Islet precursor cell (in vitro differentiated cells): ENCODE measurements around the gene OR4D10.
"Not testable (repeated sequence)": the region's sequence is repeated elsewhere in the genome, so short reads cannot be mapped to it uniquely, and the experiment has no call there.

Experiments used
- DNase-seq: peaks from one replicate; pipeline ENCODE4 v3.0.0-alpha.2; 2018

OR4D10 gene

DNA sequence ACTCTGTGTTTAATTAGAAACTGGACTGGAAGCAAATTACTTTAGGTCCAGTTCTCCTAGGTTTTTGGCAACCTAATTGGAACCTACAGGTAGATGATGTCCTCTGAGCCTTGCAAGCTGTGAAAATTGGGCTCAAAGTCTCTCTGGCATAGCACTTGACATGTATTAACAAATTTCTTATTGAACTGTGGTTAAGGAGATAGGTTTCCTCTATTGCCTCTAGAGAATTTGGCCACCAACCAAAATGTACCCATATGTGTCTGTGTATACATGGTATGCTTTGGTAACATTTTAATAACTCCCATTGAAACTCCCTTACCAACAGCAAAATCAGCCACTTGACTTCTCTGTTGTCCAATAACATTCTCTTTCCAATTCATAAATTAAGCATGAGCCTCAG lies at the start of gene OR4D10:
Gene OR4D10 (plus strand): TSS at position 301 of the 400 bp plus-strand sequence. CDS start 4,115 bp downstream, outside the sequence.
- no peak for DNase-seq

DNA sequence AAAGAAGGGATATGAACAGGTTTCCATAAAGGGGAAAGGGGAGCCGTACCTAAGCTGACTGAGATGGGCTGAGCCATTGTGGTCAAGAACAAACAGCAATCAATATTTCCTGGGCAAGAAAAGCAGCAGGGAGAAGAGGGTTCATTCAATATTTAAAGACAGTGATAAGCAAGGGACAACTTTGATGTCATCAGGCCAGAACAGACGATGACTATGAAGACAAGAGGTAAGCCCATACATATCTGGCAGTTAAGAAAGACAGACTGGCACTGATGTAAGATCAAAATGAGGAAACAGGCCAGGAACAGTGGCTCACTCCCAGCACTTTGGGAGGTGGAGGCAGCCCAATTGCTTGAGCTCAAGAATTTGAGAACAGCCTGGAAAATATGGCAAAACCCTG lies 49.3 kb upstream of the OR4D10 start:
- DNase-seq: no peak

DNA sequence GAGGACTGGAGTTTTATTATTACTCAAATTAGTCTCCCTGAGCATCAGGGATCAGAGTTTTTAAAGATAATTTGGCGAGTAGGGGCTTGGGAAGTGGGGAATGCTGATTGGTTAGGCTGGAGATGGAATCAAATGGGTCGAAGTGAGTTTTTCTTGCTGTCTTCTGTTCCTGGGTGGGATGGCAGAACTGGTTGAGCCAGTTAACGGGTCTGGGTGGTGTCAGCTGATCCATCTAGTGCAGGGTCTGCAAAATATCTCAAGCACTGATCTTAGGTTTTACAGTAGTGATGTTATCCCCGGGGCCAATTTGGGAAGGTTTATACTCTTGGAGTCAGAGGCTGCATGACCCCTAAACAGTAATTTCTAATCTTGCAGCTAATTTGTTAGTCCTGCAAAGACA lies 48.0 kb upstream of the OR4D10 start:
- DNase-seq: peak; percentile 82

DNA sequence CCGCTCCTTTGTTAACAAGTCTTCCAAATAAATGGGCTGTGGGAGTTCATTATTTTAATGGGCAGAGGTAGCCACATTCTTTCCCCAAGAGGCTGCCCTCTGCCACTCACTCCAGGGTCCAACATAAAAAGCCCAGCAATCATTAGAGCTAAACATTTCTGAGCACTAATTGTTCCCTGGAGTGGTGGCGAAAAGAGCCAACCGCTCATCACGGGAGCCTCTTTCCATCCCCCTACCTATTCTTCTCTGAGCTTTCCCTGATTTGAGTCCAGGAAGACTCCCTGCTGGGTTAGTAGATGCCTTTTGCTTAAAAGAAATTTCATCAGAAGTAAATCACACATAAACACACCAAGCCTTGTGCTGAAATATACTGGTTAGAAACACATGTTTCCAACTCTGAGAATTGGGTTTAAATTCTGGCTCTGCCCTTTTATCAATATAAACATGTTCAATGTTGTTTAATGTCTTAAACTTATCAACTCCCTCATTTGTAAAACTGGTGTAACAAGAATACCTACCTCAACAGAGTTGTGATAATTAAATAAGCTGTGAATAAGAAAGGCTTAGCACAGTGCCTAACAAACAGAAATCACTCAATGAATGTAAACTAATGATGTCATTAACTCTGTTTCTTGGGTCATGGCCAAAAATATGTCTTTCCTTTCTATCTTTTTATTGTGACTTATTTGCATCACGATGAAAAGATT lies 46.6 kb upstream of the OR4D10 start, which contains the start of gene OR5A2:
Gene OR5A2 (minus strand): TSS at position 53 of the 707 bp plus-strand sequence. CDS start 3,460 bp downstream, outside the sequence.
- peak; percentile 75 for DNase-seq

DNA sequence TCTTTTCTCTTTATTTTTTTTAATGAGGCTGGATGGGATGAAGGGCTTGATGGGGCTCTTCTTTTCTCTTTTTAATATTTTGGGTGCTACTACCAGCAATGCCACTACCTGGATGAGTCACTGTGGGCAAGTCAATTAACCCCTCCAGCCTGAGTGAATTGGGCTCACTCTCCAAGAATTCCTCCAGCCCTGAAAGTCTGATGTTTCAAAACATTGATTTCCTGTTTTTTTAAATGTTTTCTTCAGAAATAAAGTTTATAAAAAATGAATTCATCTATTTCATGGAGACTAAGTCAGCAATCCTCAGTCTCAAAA lies 46.1 kb upstream of the OR4D10 start:
- DNase-seq: no peak

DNA sequence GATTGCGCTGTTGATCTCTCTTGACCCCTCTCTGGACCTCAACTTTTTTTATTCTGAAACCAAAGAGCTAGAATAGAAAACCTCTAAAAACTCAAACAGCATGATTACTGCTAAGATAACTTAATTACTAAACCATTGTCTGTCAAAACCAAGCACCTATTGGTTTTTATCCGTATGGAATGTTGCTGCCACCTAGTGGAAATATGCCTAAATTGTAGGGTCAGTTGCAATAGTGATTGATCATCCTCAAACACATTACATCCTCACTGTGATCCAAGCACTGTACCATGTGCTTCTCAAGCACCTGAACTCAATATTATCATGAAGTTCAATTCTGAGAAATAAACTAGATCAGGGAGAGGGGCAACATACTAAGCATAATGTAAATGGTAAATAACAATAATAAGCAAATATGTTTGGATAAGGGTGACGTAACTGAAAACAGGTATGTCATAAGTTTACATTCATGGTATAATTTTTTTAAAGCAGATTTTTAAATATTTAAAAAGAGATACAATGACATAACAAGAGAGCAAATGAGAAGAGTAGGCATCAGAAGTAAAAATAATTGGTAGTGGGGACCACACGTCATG lies 43.1 kb upstream of the OR4D10 start:
- DNase-seq: no peak

DNA sequence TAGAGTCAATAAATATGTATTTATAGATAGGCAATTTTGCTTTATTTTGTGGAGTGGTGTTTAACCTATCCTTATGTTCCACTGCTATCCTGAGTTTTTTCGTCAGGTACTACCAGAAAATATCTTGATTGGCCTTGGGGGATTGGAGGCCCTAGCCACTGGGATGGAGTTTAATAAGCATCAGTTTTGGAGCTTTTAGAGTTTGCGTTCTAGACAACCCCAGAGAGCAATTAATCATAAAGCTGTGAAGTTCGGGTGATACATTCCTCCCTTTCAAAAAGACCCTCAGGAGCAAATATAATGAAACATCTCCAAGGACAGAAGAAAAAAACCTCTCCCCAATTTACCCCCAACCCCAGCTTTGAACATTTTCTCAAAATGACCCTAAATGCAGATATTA lies 36.9 kb upstream of the OR4D10 start, which contains the start of gene OR5A1:
Gene OR5A1 (plus strand): TSS at position 301 of the 400 bp plus-strand sequence. CDS start 6,700 bp downstream, outside the sequence.
- no peak for DNase-seq

DNA sequence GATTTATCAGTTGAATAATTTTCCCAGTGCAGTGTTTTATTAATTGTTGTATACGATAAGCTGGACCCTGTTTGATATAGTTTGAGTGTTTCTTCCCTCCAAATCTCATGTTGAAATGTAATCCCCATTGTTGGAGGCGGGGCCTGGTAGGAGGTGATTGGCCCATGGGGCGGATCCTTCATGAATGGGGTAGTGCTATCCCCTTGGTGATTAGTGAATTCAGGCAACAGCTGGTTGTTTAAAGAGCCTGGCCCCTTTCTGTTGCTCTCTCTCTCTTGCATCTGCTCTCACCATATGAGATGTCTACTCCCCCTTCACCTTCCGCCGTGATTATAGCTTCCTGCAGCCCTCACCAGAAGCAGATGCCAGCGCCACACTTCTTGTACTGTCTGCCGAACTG lies 35.3 kb upstream of the OR4D10 start:
- DNase-seq: no peak

DNA sequence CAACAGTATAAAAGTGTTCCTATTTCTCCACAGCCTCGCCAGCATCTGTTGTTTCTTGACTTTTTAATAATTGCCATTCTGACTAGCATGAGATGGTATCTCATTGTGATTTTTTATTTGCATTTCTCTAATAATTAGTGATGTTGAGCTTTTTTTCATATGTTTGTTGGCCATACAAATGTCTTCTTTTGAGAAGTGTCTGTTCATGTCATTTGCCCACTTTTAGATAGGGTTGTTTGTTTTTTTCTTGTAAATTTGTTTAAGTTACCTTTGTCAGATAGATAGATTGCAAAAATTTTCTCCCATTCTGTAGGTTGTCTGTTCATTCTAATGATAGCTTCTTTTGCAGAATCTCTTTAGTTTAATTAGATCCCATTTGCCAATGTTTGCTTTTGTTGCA lies 27.5 kb upstream of the OR4D10 start:
- DNase-seq: not testable (repeated sequence)

DNA sequence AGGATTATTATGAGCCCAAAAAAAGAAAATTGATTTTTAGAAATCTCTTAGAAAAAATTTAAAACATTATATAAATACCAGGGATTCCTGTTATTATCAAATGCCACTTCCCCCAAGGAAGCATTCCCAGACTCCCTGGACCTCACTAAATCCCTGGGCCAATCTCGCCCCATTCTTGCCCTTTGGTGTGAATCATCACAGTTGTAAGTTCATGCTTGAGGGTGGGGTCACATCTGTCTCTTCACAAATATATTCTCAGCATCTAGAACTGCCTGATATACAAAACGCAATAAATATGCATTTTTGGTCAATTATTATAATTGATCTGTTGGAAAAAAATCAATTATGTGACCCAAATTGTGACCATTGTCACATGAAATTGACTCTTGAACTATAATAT lies 24.6 kb upstream of the OR4D10 start:
- no peak for DNase-seq

DNA sequence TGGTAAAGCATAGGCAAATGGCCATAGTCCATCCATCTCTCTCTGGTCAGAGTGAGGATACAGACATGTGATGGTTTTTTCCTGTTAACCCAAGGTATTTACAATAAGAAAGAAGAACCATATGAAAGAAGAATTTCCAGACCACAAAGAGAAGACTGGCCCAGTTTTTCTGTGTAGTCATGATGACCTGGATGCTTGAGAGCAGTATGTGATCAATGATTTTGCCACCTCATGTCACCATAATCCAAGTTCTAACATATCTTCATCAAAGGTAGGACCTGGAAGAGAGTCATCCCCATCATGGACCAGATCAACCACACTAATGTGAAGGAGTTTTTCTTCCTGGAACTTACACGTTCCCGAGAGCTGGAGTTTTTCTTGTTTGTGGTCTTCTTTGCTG lies 16.5 kb upstream of the OR4D10 start, which contains the start of gene OR4D6:
Gene OR4D6 (plus strand): TSS at position 301 of the 400 bp plus-strand sequence. CDS start 0 bp downstream, at position 301.
- no peak for DNase-seq

DNA sequence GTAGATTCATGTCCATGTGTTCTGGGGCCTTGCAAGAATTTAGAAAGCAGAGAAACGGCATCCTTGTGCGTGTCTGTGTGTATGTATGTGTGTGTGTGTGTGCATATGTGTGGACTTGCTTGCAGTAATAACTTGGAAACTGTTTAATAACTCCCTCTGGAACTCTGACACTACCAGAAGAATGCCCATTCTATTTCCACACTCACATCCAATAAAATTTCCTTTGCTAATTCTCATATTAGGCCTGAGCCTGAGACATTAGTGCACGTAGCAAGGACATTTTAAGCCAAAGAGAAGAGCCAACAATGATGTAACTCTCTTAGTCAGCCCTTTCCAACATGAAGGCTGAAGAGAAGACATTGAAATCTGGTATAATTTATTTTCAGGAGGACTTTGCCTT lies 13.2 kb upstream of the OR4D10 start:
- DNase-seq: no peak

DNA sequence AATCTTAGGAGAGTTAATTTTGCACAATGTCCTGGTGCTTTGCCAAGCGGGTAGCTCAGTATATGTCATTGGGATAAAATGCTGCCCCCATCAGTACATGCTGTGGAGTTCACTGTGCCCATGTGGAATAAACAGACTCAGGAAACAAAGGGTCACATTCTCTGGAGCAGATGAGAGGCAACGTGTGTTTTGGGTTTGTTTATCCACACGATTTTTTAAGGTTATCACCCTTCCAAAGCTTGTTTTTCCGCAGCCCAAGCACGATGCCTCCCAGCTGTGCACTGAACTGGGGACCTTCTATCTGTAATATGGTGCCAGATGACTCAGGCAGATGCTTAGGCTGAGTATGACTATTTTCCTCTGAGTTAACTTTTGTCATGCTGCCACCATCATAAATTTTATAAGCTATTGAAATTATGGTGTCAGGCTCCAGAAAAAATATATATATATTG lies 9.9 kb upstream of the OR4D10 start:
- no peak for DNase-seq

DNA sequence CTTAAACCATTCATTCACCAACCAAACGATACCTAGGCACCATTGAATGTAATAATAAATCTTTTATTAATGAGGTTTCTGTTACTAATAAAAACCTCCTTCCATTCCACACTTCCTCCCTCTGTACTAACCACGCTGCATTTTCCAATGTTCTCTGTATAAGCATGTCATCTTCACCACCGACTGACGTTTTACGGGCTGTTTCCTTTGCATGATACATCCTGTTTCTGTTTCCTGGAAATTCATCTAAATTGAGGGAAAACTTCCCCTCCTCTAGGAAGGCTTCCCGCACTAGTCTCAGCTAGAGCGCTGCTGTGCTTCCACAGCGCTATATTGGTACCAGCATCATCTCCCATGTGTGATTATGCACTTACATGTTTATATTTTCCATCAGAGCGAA lies 2.1 kb downstream of the OR4D10 start:
- no peak for DNase-seq

DNA sequence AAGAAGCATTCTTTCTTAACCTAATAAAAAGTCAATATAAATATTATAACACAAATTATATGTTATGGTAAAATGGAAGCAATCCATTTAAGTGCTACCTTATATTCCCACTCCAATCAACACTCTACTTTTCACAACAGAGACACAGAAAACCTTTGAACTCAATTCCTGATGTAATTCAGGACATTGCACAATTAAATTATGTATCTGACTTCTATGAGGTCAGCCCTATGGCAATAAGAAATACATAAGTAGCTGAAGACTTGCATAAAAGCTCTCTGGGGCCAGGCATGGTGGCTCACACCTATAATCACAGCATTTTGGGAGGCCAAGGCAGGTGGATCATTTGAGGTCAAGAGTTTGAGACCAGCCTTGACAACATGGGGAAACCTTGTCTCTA lies 6.8 kb downstream of the OR4D10 start:
- DNase-seq: no peak

DNA sequence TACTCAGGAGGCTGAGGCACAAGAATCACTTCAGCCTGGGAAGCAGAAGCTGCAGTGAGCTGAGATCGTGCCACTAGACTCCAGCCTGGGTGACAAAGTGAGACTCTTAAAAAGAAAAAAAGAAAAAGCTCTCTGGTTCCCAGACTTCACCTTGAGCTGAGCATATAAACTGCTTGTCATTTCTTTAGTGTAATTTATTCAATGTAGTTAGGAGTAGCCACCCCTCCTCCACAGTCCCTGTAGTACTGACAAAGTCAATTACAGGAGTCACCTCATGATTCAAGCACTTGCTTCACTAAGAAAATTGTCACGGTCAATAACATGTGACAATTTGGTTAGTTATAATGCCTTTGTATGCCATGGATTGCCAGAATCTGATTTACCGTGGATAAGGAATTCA lies 7.2 kb downstream of the OR4D10 start:
- no peak for DNase-seq

DNA sequence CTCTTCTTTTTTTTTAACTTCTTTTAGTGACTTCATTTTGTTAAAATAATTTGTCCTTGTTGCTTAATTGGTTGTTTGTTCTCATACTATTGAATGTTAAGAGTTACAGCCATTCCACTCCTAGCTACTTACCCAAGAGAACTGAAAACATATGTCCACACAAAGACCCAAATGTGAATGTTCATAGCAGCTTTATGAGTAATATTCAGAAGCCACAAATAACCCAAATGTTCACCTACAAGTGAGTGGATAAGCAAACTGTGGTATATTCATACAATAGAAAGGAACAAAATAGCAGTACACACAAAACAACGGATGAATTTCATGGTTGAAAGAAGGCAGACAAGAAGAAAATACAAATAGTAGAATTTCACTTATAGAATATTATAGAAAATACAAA lies 28.8 kb downstream of the OR4D10 start:
- DNase-seq: no peak

DNA sequence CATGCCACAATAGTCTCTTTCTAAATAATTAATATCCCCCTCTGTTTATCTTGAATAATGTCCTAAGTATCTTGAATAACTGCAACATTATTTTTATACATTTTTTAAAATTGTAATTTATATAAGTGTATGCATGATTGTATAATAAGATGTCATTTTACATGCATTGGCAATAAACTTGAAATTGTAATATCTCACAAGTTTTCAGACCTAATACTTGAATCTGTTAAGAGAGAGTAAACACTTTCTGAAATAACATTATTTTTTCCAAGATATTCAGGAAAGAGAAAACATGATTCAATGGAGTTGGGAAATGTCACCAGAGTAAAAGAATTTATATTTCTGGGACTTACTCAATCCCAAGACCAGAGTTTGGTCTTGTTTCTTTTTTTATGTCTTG lies 30.2 kb downstream of the OR4D10 start, which contains the start of gene OR4D11:
Gene OR4D11 (plus strand): TSS at position 301 of the 400 bp plus-strand sequence. CDS start 0 bp downstream, at position 301.
- DNase-seq: no peak

DNA sequence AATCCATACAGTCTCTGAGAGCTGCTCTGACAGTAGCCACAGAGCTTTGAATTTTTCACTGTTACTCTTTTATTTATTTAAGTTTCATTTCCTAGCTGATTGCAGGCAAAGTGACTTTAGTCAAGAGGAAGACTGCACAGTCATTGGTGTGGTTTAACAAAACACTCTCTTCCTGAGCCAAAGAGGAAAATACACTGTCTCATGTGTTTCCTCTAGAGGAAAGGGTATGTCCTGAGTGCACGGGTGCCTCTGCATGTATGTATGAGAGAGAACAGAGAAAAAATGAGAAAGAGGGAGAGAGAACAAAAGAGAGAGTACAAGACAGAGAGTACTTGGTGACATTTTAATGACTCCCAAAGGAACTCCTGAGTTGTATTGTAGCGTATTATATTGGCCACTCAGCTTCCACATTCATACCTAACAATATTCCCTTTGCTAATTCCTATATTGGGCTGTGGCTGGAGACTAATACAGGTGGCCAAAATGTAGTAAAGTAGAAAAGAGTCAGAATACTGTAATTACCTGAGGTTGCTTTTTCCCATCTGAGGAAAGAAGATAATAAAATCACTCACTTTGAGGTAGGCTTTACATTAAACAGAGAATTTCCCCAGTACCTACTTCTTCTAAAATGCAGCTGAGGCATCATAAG lies 38.0 kb downstream of the OR4D10 start, which contains the start of gene OR4D9:
Gene OR4D9 (plus strand): TSS at position 599 of the 649 bp plus-strand sequence. CDS start 3,374 bp downstream, outside the sequence.
- DNase-seq: no peak

DNA sequence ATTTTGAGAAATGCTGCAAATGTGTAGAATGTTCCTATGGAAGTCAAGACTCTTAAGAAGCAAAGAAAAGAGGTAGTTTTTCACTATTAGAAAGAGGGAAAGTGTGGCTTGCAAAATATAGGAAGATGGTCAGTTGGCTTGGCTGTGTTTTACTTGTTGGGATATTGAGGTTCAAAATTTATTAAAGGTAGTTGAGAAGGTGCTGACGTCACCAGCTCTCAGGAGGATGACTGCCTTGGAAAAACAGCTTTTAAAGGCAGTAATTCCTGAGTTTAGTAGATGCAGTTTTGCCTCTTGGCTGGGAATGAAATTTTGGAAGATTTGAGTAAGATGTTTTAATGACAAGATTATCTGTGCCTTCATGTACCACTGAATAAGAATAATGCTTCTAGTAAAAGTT lies 38.6 kb downstream of the OR4D10 start:
- DNase-seq: no peak

DNA sequence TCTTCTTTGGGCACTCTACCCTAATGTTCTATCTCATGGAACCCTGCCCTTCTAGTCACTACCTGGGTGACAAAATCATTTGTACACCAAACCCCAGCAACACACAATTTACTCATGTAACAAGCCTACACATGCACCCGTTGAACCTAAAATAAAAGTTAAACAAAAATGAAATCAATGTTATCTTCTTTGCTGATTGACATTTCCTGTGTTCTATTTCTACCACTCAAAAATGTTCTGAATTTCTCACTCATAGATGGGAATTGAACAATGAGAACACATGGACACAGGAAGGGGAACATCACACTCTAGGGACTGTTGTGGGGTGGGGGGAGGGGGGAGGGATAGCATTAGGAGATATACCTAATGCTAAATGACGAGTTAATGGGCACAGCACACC lies 47.0 kb downstream of the OR4D10 start:
- not testable (repeated sequence) for DNase-seq

DNA sequence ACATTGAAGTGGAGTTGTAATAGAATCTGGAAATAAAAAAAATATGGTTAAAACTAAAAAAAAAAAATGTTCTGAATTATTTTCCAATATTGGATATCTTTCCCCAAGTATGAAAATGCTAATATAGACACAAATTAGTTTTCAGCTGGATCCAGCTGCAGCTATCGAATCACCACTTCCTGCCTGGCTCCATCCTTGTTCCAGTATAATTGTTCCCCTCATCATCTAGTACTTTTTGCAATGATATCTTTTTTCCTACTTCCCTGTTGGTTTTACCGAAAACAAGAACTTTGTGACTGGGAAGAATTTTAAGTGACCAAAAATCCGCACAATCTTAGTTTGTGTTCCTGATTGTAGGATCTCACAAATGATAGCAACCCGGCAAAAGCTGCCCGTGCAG lies 47.6 kb downstream of the OR4D10 start:
- no peak for DNase-seq

DNA sequence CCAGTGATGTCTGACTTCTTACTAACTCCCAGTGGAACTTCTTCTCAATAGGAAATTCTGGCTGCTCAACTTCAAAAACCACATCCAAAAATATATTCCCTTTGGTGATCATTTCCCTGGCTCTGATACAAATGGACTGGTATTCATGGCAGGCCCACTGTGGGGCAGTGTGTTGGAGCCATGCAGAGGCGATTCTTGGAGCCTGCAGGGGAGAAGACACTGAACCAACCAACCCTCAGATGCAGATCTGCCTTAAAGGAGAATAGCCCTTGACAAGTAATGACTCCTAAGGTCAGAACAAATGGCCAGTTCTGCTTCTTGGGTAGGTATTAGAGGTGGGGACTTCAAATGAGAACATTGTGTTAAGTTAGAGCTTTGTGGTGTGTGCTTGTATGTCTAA lies 50.4 kb downstream of the OR4D10 start:
- no peak for DNase-seq

DNA sequence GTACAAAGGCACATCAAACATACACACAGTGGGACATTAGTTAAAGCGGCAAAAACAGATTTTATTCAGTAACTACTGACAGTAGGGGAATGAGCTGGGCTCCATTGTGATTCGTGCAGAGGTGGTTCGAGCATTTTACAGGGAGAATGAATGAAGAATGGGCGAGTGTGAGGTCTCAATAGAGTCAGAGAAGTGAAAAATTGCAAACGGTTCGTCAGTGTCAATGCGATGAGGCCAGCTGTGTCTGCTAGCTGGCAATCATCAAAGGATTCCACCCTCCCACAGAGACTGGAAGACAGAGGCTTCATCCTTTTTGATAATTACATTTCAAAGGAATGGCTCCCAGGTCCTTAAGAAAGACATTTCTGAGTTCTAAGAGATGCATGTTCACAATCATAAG lies 55.6 kb downstream of the OR4D10 start:
- no peak for DNase-seq
